ENCODE results near the gene TIGD3. TPM values are rescaled to one million over a fixed set of nuclear protein-coding genes. Genes with fewer than 3 reads are reported as not detected.
A peak's percentile ranks its signal among the peaks of the same experiment; 100 is the strongest.
"Not testable (repeated sequence)": the region's sequence is repeated elsewhere in the genome, so short reads cannot be mapped to it uniquely, and the experiment has no call there.

Gene TIGD3
- polyA plus RNA-seq, 3 donors = 0.53 to 0.83 (median 0.56) TPM

- DNase-seq (ENCODE audit: extremely low read depth in 1 of 11, low read depth in 9 of 11, low spot score in 4 of 11) = no peak
These were observed 33.5 kb upstream of the TIGD3 start for GRCh38 chr11:65321076-65321475.

GRCh38 chr11:65321828-65322485 is 32.6 kb upstream of the TIGD3 start:
- DNase-seq (ENCODE audit: extremely low read depth in 1 of 11, low read depth in 9 of 11, low spot score in 4 of 11) = peak in 2 of 11 donors; percentile 35 to 65

GRCh38 chr11:65323813-65324212 is 30.7 kb upstream of the TIGD3 start:
- DNase-seq (ENCODE audit: extremely low read depth in 1 of 11, low read depth in 9 of 11, low spot score in 4 of 11) = no peak

- DNase-seq (ENCODE audit: extremely low read depth in 1 of 11, low read depth in 9 of 11, low spot score in 4 of 11) = no peak
These were observed 29.1 kb upstream of the TIGD3 start for GRCh38 chr11:65325435-65325834.

- no peak for DNase-seq (ENCODE audit: extremely low read depth in 1 of 11, low read depth in 9 of 11, low spot score in 4 of 11)
These were observed 27.5 kb upstream of the TIGD3 start for GRCh38 chr11:65327021-65327420.

- DNase-seq (ENCODE audit: extremely low read depth in 1 of 11, low read depth in 9 of 11, low spot score in 4 of 11) = no peak
These were observed 25.1 kb upstream of the TIGD3 start for GRCh38 chr11:65329478-65329877.

GRCh38 chr11:65329944-65330403 is 24.6 kb upstream of the TIGD3 start:
- DNase-seq (ENCODE audit: extremely low read depth in 1 of 11, low read depth in 9 of 11, low spot score in 4 of 11) = peak in 10 of 11 donors; percentile 77 to 93 (median 89)

GRCh38 chr11:65330544-65330943 is 24.0 kb upstream of the TIGD3 start:
- DNase-seq (ENCODE audit: extremely low read depth in 1 of 11, low read depth in 9 of 11, low spot score in 4 of 11) = no peak

- DNase-seq (ENCODE audit: extremely low read depth in 1 of 11, low read depth in 9 of 11, low spot score in 4 of 11) = not testable (repeated sequence)
These were observed 22.0 kb upstream of the TIGD3 start for GRCh38 chr11:65332591-65332990.

GRCh38 chr11:65334696-65335295 is 19.8 kb upstream of the TIGD3 start:
- no peak for DNase-seq (ENCODE audit: extremely low read depth in 1 of 11, low read depth in 9 of 11, low spot score in 4 of 11)

- no peak for DNase-seq (ENCODE audit: extremely low read depth in 1 of 11, low read depth in 9 of 11, low spot score in 4 of 11)
These were observed 15.9 kb upstream of the TIGD3 start for GRCh38 chr11:65338676-65339075.

GRCh38 chr11:65340226-65340625 is 14.3 kb upstream of the TIGD3 start:
- no peak for DNase-seq (ENCODE audit: extremely low read depth in 1 of 11, low read depth in 9 of 11, low spot score in 4 of 11)

GRCh38 chr11:65341856-65342255 is 12.7 kb upstream of the TIGD3 start:
- DNase-seq (ENCODE audit: extremely low read depth in 1 of 11, low read depth in 9 of 11, low spot score in 4 of 11) = no peak

- no peak for DNase-seq (ENCODE audit: extremely low read depth in 1 of 11, low read depth in 9 of 11, low spot score in 4 of 11)
These were observed 3.0 kb upstream of the TIGD3 start for GRCh38 chr11:65351511-65351910.

- DNase-seq (ENCODE audit: extremely low read depth in 1 of 11, low read depth in 9 of 11, low spot score in 4 of 11) = no peak
These were observed 1.8 kb upstream of the TIGD3 start for GRCh38 chr11:65352783-65353182.

- DNase-seq (ENCODE audit: extremely low read depth in 1 of 11, low read depth in 9 of 11, low spot score in 4 of 11) = no peak
These were observed 1.2 kb upstream of the TIGD3 start for GRCh38 chr11:65353376-65353775.

GRCh38 chr11:65353900-65354264 is 669 bp upstream of the TIGD3 start:
- DNase-seq (ENCODE audit: extremely low read depth in 1 of 11, low read depth in 9 of 11, low spot score in 4 of 11) = no peak

GRCh38 chr11:65355013-65355775 is 643 bp downstream of the TIGD3 start:
- no peak for DNase-seq (ENCODE audit: extremely low read depth in 1 of 11, low read depth in 9 of 11, low spot score in 4 of 11)

- no peak for DNase-seq (ENCODE audit: extremely low read depth in 1 of 11, low read depth in 9 of 11, low spot score in 4 of 11)
These were observed 1.3 kb downstream of the TIGD3 start for GRCh38 chr11:65355776-65356393.

Data from renal cortex interstitium (tissue), 11 donors.